ENCODE data around the gene TMEM233.
"Not testable (repeated sequence)": the region's sequence is repeated elsewhere in the genome, so short reads cannot be mapped to it uniquely, and the experiment has no call there.

- TF ChIP-seq POLR2AphosphoS5 (IDR thresholded peaks at IDR 0.05; ENCODE audit: low read depth, low read length); SIN3A (IDR thresholded peaks at IDR 0.05; ENCODE audit: low read depth); CTCF (IDR thresholded peaks at IDR 0.05 in 2 of 3, conservative IDR thresholded peaks at IDR 0.05 in 1 of 3; ENCODE audit: borderline replicate concordance in 1 of 3, insufficient read depth in 1 of 3, low read depth in 2 of 3, low read length in 2 of 3); POLR2A (IDR thresholded peaks at IDR 0.05; ENCODE audit: borderline replicate concordance, extremely low read depth, insufficient read depth, insufficient read length); SP1 (IDR thresholded peaks at IDR 0.05; ENCODE audit: low read depth); EZH2 (IDR thresholded peaks at IDR 0.05); CBX3 (IDR thresholded peaks at IDR 0.05; ENCODE audit: low read depth); CEBPB (IDR thresholded peaks at IDR 0.05; ENCODE audit: low read depth); REST (IDR thresholded peaks at IDR 0.05; ENCODE audit: low read depth); FOSL1 (IDR thresholded peaks at IDR 0.05; ENCODE audit: low read depth); EZH2phosphoT487 (IDR thresholded peaks at IDR 0.05; ENCODE audit: borderline replicate concordance); YY1 (IDR thresholded peaks at IDR 0.05; ENCODE audit: extremely low read depth, insufficient replicate concordance, low read depth, low read length): not testable (repeated sequence)
These were observed 24.8 kb downstream of the TMEM233 start for GRCh38 chr12:119618328-119618896.
